SU-DHL-6 (cell line): ENCODE measurements around the gene MAFF.

Experiments used
- H2AFZ ChIP-seq: fragments of 200-600 bp; sonication (generic); 2 replicates; pipeline ENCODE4 v1.6.1; 2014; ENCODE audit warnings: low read depth, mild to moderate bottlenecking, moderate library complexity, mixed read lengths, antibody characterized with exemption, low read length; ENCODE audit not compliant: severe bottlenecking
- H3F3A ChIP-seq: fragments of 200-600 bp; shearing (Covaris generic); 2 replicates; pipeline ENCODE4 v1.6.0; 2016; ENCODE audit warnings: antibody characterized with exemption, mild to moderate bottlenecking; ENCODE audit not compliant: insufficient read depth
- H3K27ac ChIP-seq: fragments of 200-600 bp; sonication (generic); 2 replicates; pipeline ENCODE4 v1.5.1; 2016; ENCODE audit warnings: low read depth, mild to moderate bottlenecking, low read length, moderate library complexity, mixed read lengths
- H3K27me3 ChIP-seq: fragments of 200-600 bp; sonication (generic), shearing (Covaris generic); 2 replicates; pipeline ENCODE4 v1.6.0; 2014; ENCODE audit warnings: mild to moderate bottlenecking, low read length
- H3K36me3 ChIP-seq: fragments of 200-600 bp; sonication (generic); 2 replicates; pipeline ENCODE4 v1.6.1; 2014; ENCODE audit warnings: mild to moderate bottlenecking, low read length, mixed read lengths
- H3K4me2 ChIP-seq: fragments of 300-600, 200-600 bp; shearing (Covaris generic), sonication (generic); 2 replicates; pipeline ENCODE4 v1.6.0; 2014; ENCODE audit warnings: low read length, low read depth, mild to moderate bottlenecking; ENCODE audit not compliant: poor library complexity, severe bottlenecking
- H3K4me3 ChIP-seq: fragments of 200-600 bp; sonication (generic); 2 replicates; pipeline ENCODE4 v1.5.1; 2014; ENCODE audit warnings: antibody characterized with exemption, low read length, mild to moderate bottlenecking, mixed read lengths; ENCODE audit not compliant: insufficient read depth, poor library complexity, severe bottlenecking
- H3K79me2 ChIP-seq: fragments of 200-600 bp; sonication (generic); 2 replicates; pipeline ENCODE4 v1.6.1; 2014; ENCODE audit warnings: mild to moderate bottlenecking, low read length, moderate library complexity; ENCODE audit not compliant: insufficient read depth
- H3K9ac ChIP-seq: fragments of 200-600 bp; sonication (generic); 2 replicates; pipeline ENCODE4 v1.7.0; 2014; ENCODE audit warnings: mild to moderate bottlenecking, low read length
- H3K9me2 ChIP-seq: fragments of 200-600 bp; sonication (generic); replicated peaks from 2 replicates; pipeline ENCODE4 v1.6.1; 2014; ENCODE audit warnings: low read length; ENCODE audit not compliant: insufficient read depth
- H3K9me3 ChIP-seq: fragments of 200-600 bp; sonication (generic); 2 replicates; pipeline ENCODE4 v1.6.1; 2014; ENCODE audit warnings: low read length, mixed read lengths; ENCODE audit not compliant: insufficient read depth
- H4K20me1 ChIP-seq: fragments of 200-600 bp; sonication (generic); 2 replicates; pipeline ENCODE4 v1.6.1; 2014; ENCODE audit warnings: low read depth, mild to moderate bottlenecking, antibody characterized with exemption, low read length, moderate library complexity, mixed read lengths
- CTCF ChIP-seq: fragments of 200-600 bp; sonication (generic); IDR thresholded peaks from one replicate; pipeline ENCODE4 v1.5.1; 2017; ENCODE audit warnings: antibody characterized with exemption, mild to moderate bottlenecking, low read length, moderate library complexity; ENCODE audit not compliant: insufficient read depth, poor library complexity, severe bottlenecking
- EZH2phosphoT487 ChIP-seq: fragments of 200-600 bp; sonication (generic), shearing (Covaris generic); conservative IDR thresholded peaks from 2 replicates; pipeline ENCODE4 v1.6.1; 2018; ENCODE audit warnings: mild to moderate bottlenecking, antibody characterized with exemption, low read length, moderate library complexity, mixed read lengths

The MAFF gene

GRCh38 chr22:38205261-38206128 lies 3.7 kb downstream of the MAFF start:
- Histone ChIP-seq H4K20me1 (no peaks in the 10 kb centered on the region), H3K27ac (no peak overlapping the region)

GRCh38 chr22:38207898-38208432 lies 6.2 kb downstream of the MAFF start:
- no peaks in the 10 kb centered on the region for H3K9me3 ChIP-seq
- no peak overlapping the region for H3K27ac ChIP-seq
- H3K9me2 ChIP-seq: no peaks in the 10 kb centered on the region
- H3F3A ChIP-seq: no peaks in the 10 kb centered on the region
- no peak overlapping the region for H2AFZ ChIP-seq
- H3K9ac ChIP-seq: no peak overlapping the region
- no peak overlapping the region for H3K4me2 ChIP-seq
- H3K4me3 ChIP-seq: no peak overlapping the region
- H4K20me1 ChIP-seq: no peaks in the 10 kb centered on the region
- H3K36me3 ChIP-seq: no peaks in the 10 kb centered on the region
- no peaks in the 10 kb centered on the region for H3K27me3 ChIP-seq
- H3K79me2 ChIP-seq: no peaks in the 10 kb centered on the region
- no peak for TF ChIP-seq CTCF
- no peak for TF ChIP-seq EZH2phosphoT487

More at GRCh38 chr22:38205261-38206128, 3.7 kb downstream of the MAFF start:
- Histone ChIP-seq H3K27me3 (no peaks in the 10 kb centered on the region), H3K36me3 (no peaks in the 10 kb centered on the region), H3K9ac (no peak overlapping the region), H3K4me3 (no peak overlapping the region), H3K9me2 (no peaks in the 10 kb centered on the region), H3K4me2 (no peak overlapping the region), H3K79me2 (no peaks in the 10 kb centered on the region), H2AFZ (no peak overlapping the region), H3K9me3 (no peaks in the 10 kb centered on the region), H3F3A (peaks cover 11% of the 10 kb centered on the region)
- TF ChIP-seq EZH2phosphoT487: no peak
- no peak for TF ChIP-seq CTCF

GRCh38 chr22:38208551-38208968 lies 6.8 kb downstream of the MAFF start:
- Histone ChIP-seq H3K9me3 (no peaks in the 10 kb centered on the region), H4K20me1 (no peaks in the 10 kb centered on the region), H3K79me2 (no peaks in the 10 kb centered on the region)

More at GRCh38 chr22:38208551-38208968, 6.8 kb downstream of the MAFF start:
- no peak overlapping the region for H2AFZ ChIP-seq
- H3K4me2 ChIP-seq: no peak overlapping the region
- no peak overlapping the region for H3K9ac ChIP-seq
- H3K27me3 ChIP-seq: no peaks in the 10 kb centered on the region
- no peak overlapping the region for H3K27ac ChIP-seq
- TF ChIP-seq EZH2phosphoT487 (no peak), CTCF (no peak)
- no peaks in the 10 kb centered on the region for H3K36me3 ChIP-seq
- H3K4me3 ChIP-seq: no peak overlapping the region
- H3K9me2 ChIP-seq: no peaks in the 10 kb centered on the region
- no peaks in the 10 kb centered on the region for H3F3A ChIP-seq
